GF-D8 (cell line): ENCODE data around the gene HDHD3.

Experiments used
- DNase-seq: peaks from one replicate; lab custom pipeline; 2025; lab: John Stamatoyannopoulos, UW

HDHD3 gene

GRCh38 chr9:113363336-113363735 is 13.4 kb downstream of the HDHD3 start:
- DNase-seq: no peak

- DNase-seq: no peak
Measured at GRCh38 chr9:113361304-113362018, 15.3 kb downstream of the HDHD3 start.

- no peak for DNase-seq
Measured at GRCh38 chr9:113360242-113360842, 16.4 kb downstream of the HDHD3 start.

- DNase-seq: no peak
Measured at GRCh38 chr9:113359385-113359784, 17.4 kb downstream of the HDHD3 start.

- DNase-seq: no peak
Measured at GRCh38 chr9:113356686-113357292, 20.0 kb downstream of the HDHD3 start.

- no peak for DNase-seq
Measured at GRCh38 chr9:113355040-113355596, 21.7 kb downstream of the HDHD3 start.

- DNase-seq: no peak
Measured at GRCh38 chr9:113352411-113352810, 24.4 kb downstream of the HDHD3 start.

- DNase-seq: no peak
Measured at GRCh38 chr9:113352006-113352405, 24.8 kb downstream of the HDHD3 start.

GRCh38 chr9:113350937-113351336 is 25.8 kb downstream of the HDHD3 start:
- peak; percentile 78 for DNase-seq

GRCh38 chr9:113350107-113350661 is 26.6 kb downstream of the HDHD3 start:
- DNase-seq: no peak

- DNase-seq: no peak
Measured at GRCh38 chr9:113349445-113350094, 27.2 kb downstream of the HDHD3 start, which contains the start of gene BSPRY. TSS of gene BSPRY (plus strand) at chr9:113349541. CDS start at chr9:113349580, 39 bp downstream.

- DNase-seq: no peak
Measured at GRCh38 chr9:113349066-113349444, 27.7 kb downstream of the HDHD3 start.

GRCh38 chr9:113348437-113348836 is 28.3 kb downstream of the HDHD3 start:
- DNase-seq: no peak

- DNase-seq: no peak
Measured at GRCh38 chr9:113345671-113346070, 31.1 kb downstream of the HDHD3 start.

GRCh38 chr9:113345190-113345589 is 31.6 kb downstream of the HDHD3 start:
- DNase-seq: no peak

GRCh38 chr9:113343732-113344231 is 33.0 kb downstream of the HDHD3 start:
- peak; percentile 66 for DNase-seq

GRCh38 chr9:113341712-113342410 is 34.9 kb downstream of the HDHD3 start:
- DNase-seq: no peak

GRCh38 chr9:113340011-113340699 is 36.6 kb downstream of the HDHD3 start, which contains the start of gene WDR31:
TSS of gene WDR31 (minus strand) at chr9:113340275. CDS start at chr9:113332022, 8,253 bp downstream.
- DNase-seq: peak; percentile 60

- DNase-seq: no peak
Measured at GRCh38 chr9:113337714-113338113, 39.1 kb downstream of the HDHD3 start.

- no peak for DNase-seq
Measured at GRCh38 chr9:113331780-113332179, 45.0 kb downstream of the HDHD3 start.
